ENCODE results near the gene CTBP2.

CTBP2 gene

GRCh38 chr10:124955243-124955642, 205.1 kb downstream of the CTBP2 start:
- DNase-seq: no peak

- DNase-seq: no peak
These were observed 206.9 kb downstream of the CTBP2 start for GRCh38 chr10:124953421-124953820.

GRCh38 chr10:124952123-124952522, 208.2 kb downstream of the CTBP2 start:
- DNase-seq: no peak

- no peak for DNase-seq
These were observed 210.8 kb downstream of the CTBP2 start for GRCh38 chr10:124949543-124949942.

GRCh38 chr10:124946945-124947344, 213.4 kb downstream of the CTBP2 start:
- no peak for DNase-seq

GRCh38 chr10:124944982-124945381, 215.4 kb downstream of the CTBP2 start:
- no peak for DNase-seq

- no peak for DNase-seq
These were observed 216.9 kb downstream of the CTBP2 start for GRCh38 chr10:124943301-124944092.

- no peak for DNase-seq
These were observed 217.8 kb downstream of the CTBP2 start for GRCh38 chr10:124942317-124943169.

- no peak for DNase-seq
These were observed 218.5 kb downstream of the CTBP2 start, which contains the start of gene ZRANB1 for GRCh38 chr10:124941823-124942222. TSS of gene ZRANB1 (plus strand) at chr10:124942123. CDS start at chr10:124942494, 371 bp downstream.

- no peak for DNase-seq
These were observed 221.1 kb downstream of the CTBP2 start for GRCh38 chr10:124939290-124939689.

- DNase-seq: no peak
These were observed 223.6 kb downstream of the CTBP2 start for GRCh38 chr10:124936813-124937212.

- DNase-seq: no peak
These were observed 224.4 kb downstream of the CTBP2 start for GRCh38 chr10:124935946-124936345.

Measured in stimulated activated naive CD4-positive, alpha-beta T cell treated with Interleukin-2 at 50 U/mL for 16 hours (primary cell).